HG02763 (cell line): ENCODE results near the gene SLC25A13.
A peak's percentile ranks its signal among the peaks of the same experiment; 100 is the strongest.

Experiments used
- ATAC-seq: cut with Tn5 transposase; IDR thresholded peaks from one replicate; pipeline ENCODE4 v1.9.1; 2021; ENCODE audit warnings: mild to moderate bottlenecking, moderate library complexity; ENCODE audit not compliant: unreplicated experiment

The SLC25A13 gene

DNA sequence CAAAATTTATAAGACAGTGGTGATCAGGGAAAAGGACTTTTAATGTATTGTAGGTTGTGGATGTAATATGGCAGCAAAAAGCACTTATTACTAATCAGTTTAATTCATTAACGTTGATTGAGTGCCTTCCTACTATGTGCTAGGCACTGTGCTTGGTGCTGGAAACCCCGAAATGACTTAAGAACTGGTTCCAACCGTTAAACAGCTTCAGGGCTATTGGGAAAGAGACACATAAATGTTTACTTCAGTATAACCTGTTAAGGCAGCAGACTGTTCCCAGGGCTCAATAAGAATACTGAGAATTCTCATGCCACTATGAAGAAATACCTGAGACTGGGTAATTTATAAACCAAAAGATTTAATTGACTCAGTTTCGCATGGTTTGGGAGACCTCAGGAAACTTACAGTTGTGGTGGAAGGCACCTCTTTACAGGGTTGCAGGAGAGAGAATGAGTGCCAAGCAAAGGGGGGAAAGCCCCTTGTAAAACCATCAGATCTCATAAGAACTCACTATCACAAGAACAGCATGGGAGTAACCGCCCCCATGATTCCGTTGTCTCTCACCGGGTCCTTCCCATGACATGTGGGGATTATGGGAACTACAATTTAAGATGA, 1.1 kb upstream of the SLC25A13 start:
- no peak for ATAC-seq

DNA sequence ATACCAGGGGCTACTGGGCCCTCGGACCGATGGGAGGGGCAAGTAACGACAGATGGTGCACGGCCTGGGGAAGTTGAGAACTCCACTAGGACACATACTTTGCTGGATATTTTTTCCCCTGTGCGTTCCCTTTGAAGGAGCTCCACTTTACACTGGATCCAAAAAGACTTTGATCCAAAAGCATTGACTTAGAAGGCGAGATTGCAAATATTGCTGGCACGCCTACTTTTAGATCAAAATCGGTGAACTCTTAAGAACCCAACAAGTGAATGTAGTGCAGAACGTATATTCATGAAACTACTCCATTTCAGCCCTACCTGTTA, 436 bp upstream of the SLC25A13 start:
- no peak for ATAC-seq

DNA sequence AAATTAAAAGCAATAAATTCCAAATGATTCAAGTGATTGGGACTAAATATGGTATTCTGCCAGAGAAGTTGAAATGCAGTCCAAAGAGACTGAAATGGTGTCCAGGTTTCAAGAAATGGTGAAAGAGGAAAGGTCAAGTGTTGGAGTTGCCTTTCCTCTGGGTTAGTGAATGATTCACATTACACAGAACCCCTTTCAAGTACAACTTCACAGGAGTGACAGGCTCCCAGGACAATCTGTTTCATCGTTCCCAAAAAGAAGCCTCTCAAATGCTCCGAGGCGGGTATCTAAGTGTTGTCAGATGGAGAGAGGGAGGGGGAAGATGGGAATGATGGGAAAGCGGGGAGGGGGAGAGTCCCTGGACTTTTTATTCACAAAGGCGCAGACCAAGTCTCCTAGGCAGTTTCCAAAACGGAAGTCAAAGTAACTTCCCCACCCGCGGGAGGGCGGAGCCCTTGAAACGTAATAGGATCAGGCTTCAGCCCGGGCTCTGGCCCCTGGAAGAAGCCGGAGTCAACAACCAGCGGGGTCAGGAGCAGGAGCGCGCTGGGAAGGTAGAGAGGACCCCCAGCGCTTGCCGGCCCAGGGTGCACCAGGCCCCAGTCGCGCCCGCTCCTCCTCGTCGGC, 754 bp downstream of the SLC25A13 start:
- ATAC-seq, result peak; percentile 43

DNA sequence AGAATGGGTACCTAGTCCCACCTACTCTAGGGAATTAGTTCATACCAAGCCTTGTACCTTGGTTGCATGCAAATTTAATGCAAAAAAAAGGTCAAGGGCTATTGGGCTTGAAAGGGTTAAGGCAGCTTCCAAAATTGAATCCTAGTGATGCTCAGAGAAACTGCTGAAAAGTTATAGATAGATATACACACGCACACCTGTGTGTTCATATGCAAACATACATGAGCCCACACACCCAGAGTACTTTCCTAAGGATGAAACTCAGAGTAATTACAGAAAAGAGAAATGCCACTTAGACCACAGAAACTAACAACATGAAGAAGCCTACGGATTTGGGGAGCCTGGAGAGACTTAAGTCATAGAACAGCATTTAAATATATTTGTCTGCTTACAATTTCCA, 1.5 kb downstream of the SLC25A13 start:
- peak; percentile 44 for ATAC-seq

DNA sequence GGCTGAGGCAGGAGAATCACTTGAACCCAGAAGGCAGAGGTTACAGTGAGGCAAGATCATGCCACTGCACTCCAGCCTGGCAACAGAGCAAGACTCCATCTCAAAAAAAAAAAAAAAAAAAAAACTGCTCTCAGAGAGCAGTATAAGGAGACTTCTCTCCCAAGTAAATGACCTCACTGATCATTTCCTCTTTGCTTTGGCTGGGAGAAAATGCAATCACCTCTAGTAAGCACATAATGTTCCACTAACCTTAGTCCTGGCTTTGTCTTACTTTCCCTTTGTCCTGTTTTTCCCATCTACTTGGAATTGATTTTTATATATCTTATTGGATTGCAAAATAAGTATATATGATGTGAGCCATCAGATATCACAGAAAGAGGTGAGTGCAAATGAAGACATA, 2.5 kb downstream of the SLC25A13 start:
- ATAC-seq, result no peak

DNA sequence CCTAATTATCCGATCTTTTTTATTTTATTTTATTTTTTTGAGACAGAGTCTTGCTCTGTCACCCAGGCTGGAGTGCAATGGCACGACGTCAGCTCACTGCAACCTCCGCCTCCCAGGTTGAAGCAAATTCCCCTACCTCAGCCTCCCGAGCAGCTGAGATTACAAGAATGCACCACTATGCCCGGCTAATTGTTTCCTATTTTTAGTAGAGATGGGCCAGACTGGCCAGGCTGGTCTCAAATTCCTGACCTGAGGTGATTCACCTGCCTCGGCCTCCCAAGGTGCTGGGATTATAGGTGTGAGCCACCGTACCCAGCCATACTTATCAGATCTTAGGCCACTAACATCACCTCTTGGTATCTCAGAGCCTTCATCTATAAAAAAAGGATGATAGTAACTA, 4.9 kb downstream of the SLC25A13 start:
- ATAC-seq, result no peak

DNA sequence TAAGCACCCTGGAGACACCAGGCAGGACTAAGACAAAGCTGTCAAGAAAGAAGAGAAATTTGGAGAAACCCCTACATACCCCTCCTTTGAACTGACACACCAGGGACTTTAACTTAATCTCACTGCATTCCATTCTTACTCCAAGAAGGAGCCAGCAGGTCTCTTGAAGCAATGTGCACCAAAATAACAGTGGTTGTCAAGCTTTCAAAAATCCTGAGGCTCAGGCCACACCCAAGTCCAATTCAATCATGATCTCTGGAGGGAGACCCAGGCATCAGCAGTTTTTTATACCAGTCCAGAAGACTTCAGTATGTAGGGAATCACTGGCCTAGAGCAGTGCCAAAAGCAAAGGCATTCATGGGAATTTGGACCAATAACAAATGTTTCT, 6.8 kb downstream of the SLC25A13 start:
- ATAC-seq, result no peak

DNA sequence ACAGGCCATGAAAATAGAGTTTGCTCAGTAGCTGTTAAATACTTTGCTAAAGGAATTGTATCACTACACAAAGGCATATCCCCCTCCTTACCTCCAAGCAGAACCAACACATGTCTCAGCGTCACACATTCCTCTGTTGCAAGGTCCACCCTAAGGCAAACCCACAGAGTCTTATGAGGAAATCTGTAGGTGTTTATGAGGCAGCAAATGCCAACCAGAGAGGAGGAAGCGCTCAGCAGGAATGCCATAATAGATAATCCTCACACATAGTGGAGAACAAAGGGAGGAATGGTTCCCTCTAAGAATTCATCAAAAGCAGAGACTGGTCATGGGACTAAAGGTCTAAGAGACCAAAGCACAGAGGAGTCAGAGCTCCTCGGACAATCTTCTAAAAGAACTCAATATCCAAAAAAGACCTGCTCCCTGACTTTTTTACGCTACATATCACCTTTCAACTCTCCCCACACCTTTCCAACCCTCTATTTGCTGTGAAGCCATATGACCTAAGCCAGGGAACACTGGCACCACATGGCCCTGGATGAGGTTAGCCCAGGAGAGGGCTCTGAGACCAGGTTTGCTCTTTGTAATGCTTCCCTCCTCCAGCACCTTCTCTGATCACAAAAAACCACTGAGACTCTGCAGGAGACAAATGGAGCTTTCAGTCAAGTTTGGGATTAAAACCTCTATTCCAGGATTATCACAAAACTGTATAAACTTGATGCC, 7.3 kb downstream of the SLC25A13 start:
- ATAC-seq, result no peak

DNA sequence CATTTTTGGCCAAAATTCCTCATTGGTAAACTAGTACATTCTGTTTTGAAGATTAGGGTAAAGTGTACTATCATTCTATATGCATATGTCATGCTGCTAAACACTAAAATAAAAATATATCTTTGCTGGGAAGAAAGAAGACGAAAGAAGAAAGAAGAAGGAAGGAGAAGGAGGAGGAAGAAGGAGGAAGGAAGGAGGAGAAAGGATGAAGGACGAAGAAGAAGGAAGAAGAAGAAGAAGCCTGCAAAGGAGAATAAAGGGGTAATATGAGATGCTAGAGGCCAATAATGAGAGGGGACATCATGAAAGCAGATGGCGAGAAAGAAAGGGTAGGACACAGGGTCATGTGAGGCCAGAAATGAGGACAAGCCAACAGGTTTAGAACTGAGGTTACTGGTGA, 8.0 kb downstream of the SLC25A13 start:
- no peak for ATAC-seq

DNA sequence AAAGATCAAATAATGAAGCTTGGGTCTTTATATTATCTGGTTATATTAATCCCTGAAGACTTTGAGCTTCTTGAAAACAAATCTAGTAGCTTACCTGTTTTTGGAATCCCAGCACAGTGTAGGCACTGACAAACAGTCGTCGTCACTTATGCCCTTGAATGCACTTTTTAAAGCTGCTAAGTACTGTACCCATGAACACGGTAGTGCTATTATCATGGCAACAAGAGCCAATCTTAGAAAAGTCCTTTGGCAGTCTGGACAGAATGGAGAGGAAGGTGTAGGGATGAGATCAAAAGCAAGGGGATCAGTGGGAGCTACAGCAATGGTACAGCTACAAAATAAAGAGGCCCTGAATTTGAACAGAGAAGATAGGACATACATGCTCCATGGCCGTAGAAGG, 9.4 kb downstream of the SLC25A13 start:
- ATAC-seq, result no peak

DNA sequence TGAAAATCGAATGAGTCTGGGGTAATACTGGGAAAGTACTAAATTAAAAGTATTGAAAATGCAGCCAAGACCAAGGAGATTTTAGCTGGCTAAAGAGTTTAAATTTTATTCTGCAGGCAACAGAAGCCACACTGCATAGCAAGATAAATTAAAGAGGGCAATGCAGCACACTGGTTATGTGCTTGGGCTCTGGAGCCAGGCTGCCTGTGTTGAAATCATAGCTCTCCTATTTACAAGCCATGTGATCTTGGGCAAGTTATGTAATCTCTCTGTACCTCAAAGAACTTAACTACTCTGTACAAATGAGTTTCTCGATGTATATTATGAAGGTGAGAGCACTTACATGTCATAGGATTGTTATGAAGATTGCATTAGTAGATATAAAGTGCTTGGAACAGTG, 9.9 kb downstream of the SLC25A13 start:
- no peak for ATAC-seq

DNA sequence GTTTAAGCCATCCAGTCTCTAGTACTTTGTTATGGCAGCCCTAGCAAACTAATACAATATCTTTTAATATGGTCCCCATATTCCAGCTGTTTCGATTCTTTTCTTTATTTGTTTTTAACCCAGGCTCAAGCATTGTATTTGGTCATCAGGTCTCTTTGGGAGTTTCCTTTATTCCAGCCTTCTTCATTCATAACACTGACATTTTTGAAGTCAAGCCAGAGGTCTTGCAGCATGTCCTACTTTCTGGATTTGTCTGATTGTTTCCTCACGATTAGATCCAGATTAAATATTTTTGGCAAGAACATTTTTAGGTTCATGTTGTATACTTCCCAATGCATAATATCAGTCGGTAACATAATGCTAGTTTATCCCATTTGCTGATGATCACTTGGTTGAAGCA, 11.8 kb downstream of the SLC25A13 start:
- ATAC-seq, result no peak

DNA sequence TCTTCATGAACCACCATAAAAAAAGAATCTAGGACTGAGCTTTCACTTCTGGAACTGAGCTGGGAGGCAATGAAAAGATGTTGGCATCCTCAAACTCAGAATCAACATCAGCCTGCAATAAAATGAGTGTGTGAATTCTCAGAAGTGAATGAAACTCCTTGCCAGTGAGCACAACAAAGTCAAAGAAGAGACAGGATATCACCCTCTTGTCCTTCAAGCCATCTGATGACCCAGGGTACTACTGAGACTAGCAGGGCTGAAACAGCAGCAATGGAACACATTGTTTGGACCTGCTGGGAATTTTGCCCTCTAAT, 13.0 kb downstream of the SLC25A13 start:
- ATAC-seq, result no peak

DNA sequence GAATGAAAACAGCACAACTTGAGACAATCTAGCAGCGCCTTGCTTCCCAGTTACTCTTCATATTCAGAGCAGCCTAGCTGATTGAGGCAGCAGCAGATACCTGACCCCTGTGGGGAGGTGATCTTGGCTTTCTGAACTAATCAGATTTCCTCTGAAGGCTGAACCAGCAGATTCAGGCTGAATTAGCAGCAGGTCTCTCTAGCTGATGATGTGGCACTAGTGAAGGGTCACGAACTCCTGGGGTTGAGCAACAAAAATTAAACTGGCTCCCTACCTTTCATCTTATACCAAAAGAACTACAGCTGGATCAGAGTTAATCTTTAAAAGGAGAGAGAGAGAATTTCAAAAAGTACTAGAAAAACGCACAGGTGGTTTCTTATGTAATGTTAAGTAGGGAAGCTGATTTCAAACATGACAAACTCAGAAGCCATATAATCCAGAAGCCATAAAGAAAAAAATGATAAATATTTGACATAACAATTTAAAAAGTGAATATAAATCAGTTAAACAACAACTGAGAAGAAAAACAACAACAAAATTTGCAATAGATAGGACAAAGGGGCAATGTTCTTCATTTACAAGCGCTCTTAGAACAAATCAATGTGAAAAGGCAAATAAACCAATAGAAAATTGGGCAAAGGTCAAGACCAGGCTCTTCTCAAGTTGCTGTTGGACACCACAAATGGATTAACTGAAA, 13.5 kb downstream of the SLC25A13 start:
- no peak for ATAC-seq

DNA sequence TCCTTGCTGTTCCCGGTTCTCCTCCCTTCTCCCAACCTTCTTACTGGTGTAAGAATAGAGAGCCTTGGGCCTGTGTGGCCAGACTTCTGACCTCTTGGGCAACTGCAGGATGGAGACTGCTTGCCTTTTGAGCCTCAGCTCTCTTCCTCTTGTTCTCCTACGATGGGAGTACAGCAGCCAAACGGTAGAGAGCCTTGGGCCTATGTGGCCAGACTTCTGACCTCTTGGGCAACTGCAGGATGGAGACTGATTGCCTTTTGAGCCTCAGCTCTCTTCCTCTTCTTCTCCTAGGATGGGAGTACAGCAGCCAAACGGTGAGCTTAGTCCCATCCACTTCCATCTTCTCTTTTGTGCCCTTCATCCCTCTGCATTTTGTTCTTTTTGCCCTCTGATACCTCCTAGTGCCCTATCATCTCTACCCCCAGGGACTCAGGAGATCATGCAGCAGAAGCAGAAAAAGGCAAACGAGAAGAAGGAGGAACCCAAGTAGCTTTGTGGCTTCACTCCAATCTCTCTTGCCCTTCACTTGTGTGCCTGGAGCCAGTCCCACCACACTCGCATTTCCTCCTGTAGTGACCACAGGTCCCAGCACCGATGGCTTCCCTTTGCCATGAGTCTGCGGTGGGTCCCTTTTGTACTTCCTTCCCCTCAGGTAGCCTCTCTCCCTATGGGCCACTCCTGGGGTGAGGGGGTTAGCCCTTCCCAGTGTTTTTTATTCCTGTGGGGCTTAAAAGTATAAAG, 15.3 kb downstream of the SLC25A13 start:
- ATAC-seq, result no peak

DNA sequence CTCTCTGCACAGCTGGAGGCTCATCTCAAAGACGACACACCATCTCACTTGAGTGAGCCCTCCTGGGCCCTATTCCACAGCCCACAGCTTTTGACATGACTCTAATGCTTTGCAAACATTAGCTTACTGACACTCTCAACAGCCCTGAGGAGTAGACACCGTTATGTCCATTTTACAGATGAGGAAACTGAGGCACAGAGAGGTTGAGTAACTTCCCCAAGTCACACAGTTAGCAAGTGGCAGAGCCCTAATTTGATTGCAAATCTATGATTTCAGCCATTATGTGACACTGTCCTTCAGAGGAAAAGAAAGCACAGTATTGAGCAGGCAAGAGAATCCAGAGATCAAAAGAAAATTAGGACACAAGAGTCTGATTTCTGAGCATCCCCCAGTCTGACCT, 16.0 kb downstream of the SLC25A13 start:
- ATAC-seq, result no peak

DNA sequence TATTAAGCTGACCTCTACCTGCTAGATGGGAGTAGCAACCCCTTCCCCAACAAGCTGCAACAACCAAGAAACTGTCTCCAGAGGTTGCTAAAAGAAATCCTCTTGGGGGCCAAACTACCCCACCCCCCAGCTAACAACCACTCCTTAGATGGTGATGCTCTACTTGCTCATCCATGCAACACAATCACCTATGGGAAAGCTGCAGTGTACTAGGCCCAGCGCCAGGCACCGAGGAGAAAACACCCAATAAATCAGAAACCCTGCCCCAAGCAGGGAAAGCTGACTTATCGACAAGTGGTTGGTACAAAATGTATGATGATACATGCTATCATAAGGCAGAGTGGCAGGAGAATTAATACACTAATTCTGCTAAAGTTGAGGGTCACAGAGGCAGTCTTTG, 17.3 kb downstream of the SLC25A13 start:
- ATAC-seq, result no peak

DNA sequence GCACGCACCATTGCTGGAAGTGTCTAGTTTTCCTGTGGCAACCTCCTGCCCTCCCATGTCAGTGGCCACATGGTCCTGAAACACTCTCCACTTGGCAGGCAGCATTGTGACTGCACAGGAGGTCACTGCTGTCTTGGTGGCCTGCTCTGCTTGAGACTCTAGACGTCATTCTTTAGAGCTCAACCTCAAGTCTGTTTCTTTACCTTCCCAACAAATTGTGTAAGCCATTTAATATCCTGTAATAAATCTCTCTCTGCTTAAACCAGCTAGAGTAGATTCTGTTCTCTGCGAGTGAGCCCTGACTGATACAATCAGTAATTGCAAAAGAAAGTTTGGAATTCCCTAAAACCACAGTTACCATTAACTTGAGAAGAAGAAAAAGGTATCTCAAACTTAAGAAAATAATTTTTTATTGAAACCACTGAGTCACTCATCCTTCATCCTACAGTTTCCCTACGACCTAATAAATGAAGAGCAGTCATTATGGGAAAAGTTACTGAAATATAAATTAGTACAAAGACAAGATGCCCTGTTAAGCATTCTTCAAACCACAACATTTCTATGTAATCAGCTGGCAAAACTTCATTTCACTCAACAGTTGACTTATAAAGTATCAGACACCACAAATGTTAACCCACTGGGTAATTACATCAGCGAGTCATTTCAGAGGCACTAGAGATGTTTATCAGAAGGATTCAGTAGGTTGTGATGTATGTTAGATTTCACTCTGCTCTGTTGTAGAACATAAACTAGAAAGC, 18.0 kb downstream of the SLC25A13 start:
- no peak for ATAC-seq

DNA sequence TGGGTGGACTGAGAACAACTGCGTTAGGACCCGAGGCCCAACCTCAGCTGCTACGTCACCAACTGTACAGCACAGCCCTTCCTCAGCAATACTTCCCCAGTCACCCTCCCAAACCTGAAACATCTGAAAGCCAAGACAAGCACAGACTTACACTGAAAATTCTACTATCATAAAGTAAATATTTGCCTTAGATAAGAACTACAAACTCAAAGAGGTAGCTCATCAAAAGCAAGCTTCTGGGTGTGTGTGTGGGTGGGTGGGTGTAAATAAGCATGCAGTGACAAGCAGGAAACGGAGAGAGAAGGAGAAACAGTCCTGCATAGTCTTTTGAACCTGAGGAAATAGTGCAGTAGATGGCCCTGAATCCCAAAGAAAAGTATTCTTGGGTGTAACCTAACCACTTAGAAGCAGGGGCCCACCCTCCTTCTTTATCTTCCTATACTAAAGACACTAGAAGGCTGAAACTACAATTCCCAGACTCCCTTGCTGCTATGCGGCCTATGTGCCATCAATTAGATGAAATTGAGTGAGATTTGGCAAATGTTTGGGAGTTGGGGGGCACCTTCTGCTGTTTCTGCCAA, 18.7 kb downstream of the SLC25A13 start:
- ATAC-seq, result no peak

DNA sequence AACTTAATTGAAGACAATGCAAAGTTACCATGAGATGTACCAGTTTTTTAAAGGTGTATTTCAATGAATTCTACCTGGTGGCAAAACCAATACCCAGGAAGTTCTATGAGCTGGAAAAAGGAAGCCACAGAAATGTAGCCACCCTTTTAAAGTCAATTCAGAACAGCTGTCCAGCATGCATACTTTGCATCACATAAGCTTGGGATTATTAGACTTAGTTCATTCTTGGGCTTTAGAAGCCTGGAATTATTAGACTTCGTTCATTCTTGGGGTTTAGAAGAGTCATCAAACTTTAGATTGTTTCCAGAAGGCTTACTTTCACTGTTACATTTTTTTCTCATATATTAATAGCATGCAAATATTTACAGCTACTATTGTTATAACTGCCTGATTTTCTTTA, 20.9 kb downstream of the SLC25A13 start:
- no peak for ATAC-seq
